ENCODE data around the gene COX7A2. TPM values are rescaled to one million over a fixed set of nuclear protein-coding genes. Genes with fewer than 3 reads are reported as not detected.

The COX7A2 gene
- total RNA-seq, 1 experiment from 2014 or later = 600 TPM

- TF ChIP-seq SRF (IDR thresholded peaks at IDR 0.05; ENCODE audit: low read depth) (no peak), JUND (IDR thresholded peaks at IDR 0.05) (no peak), EZH2phosphoT487 (IDR thresholded peaks at IDR 0.05; ENCODE audit: borderline replicate concordance) (no peak), ELF1 (IDR thresholded peaks at IDR 0.05; ENCODE audit: borderline replicate concordance, low read depth) (no peak), RAD21 (IDR thresholded peaks at IDR 0.05; ENCODE audit: low read depth) (no peak), POLR2AphosphoS5 (IDR thresholded peaks at IDR 0.05; ENCODE audit: low read depth, low read length) (no peak), ZFX (IDR thresholded peaks at IDR 0.05) (no peak), SP1 (IDR thresholded peaks at IDR 0.05; ENCODE audit: low read depth) (no peak), TCF7L2 (IDR thresholded peaks at IDR 0.05; ENCODE audit: borderline replicate concordance, extremely low read depth, insufficient read depth, insufficient read length) (no peak), YY1 (IDR thresholded peaks at IDR 0.05; ENCODE audit: extremely low read depth, insufficient replicate concordance, low read depth, low read length) (no peak), MAX (IDR thresholded peaks at IDR 0.05) (no peak), FOSL1 (IDR thresholded peaks at IDR 0.05; ENCODE audit: low read depth) (no peak), CEBPB (IDR thresholded peaks at IDR 0.05; ENCODE audit: low read depth) (no peak), ATF3 (IDR thresholded peaks at IDR 0.05) (no peak), EGR1 (IDR thresholded peaks at IDR 0.05; ENCODE audit: low read depth) (no peak), EZH2 (IDR thresholded peaks at IDR 0.05) (no peak), CBX3 (IDR thresholded peaks at IDR 0.05; ENCODE audit: low read depth) (no peak), ZNF274 (IDR thresholded peaks at IDR 0.05; ENCODE audit: low read depth, low read length) (no peak), CTCF (IDR thresholded peaks at IDR 0.05 in 2 of 3, conservative IDR thresholded peaks at IDR 0.05 in 1 of 3; ENCODE audit: borderline replicate concordance in 1 of 3, insufficient read depth in 1 of 3, low read depth in 2 of 3, low read length in 2 of 3) (no peak)
- TF ChIP-seq, protein P1, sequence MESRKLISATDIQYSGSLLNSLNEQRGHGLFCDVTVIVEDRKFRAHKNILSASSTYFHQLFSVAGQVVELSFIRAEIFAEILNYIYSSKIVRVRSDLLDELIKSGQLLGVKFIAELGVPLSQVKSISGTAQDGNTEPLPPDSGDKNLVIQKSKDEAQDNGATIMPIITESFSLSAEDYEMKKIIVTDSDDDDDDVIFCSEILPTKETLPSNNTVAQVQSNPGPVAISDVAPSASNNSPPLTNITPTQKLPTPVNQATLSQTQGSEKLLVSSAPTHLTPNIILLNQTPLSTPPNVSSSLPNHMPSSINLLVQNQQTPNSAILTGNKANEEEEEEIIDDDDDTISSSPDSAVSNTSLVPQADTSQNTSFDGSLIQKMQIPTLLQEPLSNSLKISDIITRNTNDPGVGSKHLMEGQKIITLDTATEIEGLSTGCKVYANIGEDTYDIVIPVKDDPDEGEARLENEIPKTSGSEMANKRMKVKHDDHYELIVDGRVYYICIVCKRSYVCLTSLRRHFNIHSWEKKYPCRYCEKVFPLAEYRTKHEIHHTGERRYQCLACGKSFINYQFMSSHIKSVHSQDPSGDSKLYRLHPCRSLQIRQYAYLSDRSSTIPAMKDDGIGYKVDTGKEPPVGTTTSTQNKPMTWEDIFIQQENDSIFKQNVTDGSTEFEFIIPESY (IDR thresholded peaks at IDR 0.05; ENCODE audit: extremely low read depth, insufficient replicate concordance, low read length) = no peak
- BruUV-seq (replicated peaks) = no TSS peak
- H3K4me3 ChIP-seq (replicated peaks in 1 of 2; ENCODE audit: low read depth in 1 of 2, low read length in 2 of 2) = no peak overlapping the region
- no peak overlapping the region for H3K4me2 ChIP-seq (ENCODE audit: low read length)
- H2AFZ ChIP-seq (ENCODE audit: low read depth, low read length, poor library complexity, severe bottlenecking) = no peak overlapping the region
- no peaks in the 10 kb centered on the region for H3K4me1 ChIP-seq (ENCODE audit: control insufficient read depth in 1 of 2, insufficient read depth in 2 of 2, low read length in 2 of 2)
- ChIA-PET RAD21 (ENCODE audit: low non-redundant PET in 1 of 2, low total read pairs in 2 of 2, uncharacterized antibody in 2 of 2, unreplicated experiment in 2 of 2) (no interaction called here), CTCF (interaction anchor here (0.9 kb wide), 1 partner anchor 16 kb away, joined by 3 read pairs; no protein-coding TSS in a partner anchor), POLR2A (no interaction called here)
- H3K27me3 ChIP-seq (ENCODE audit: insufficient read depth, low read length) = no peaks in the 10 kb centered on the region
- ATAC-seq (no peak), DNase-seq (ENCODE audit: low read depth, low spot score) (no peak)
- no peaks in the 10 kb centered on the region for H3K79me2 ChIP-seq (ENCODE audit: insufficient read depth, low read length)
- H3K9ac ChIP-seq (ENCODE audit: low read length) = no peak overlapping the region
- H3K9me2 ChIP-seq (ENCODE audit: insufficient read depth) = no peaks in the 10 kb centered on the region
- intact Hi-C loops (cut with micrococcal nuclease) = no loop called here
- H3K36me3 ChIP-seq (ENCODE audit: control insufficient read depth in 1 of 2, insufficient read depth in 2 of 2, low read length in 2 of 2) = no peaks in the 10 kb centered on the region; a peak in 1 of 4 replicates
- no peaks in the 10 kb centered on the region for H3K9me3 ChIP-seq (ENCODE audit: control insufficient read depth in 1 of 2, insufficient read depth in 1 of 2, low read depth in 1 of 2, low read length in 2 of 2)
- H4K20me1 ChIP-seq (ENCODE audit: insufficient read depth) = no peaks in the 10 kb centered on the region
- H3K27ac ChIP-seq (ENCODE audit: low read depth, low read length) = no peak overlapping the region
Measured at GRCh38 chr6:75250552-75250951, 7.0 kb upstream of the COX7A2 start.
